NOMO-1 treated with dmso at 0.1 percent for 144 hours (cell line): ENCODE data around the gene JAML.

Experiments used
- DNase-seq: peaks from one replicate; lab custom pipeline; 2025; ENCODE audit not compliant: unreplicated experiment; lab: John Stamatoyannopoulos, UW

JAML gene

DNA sequence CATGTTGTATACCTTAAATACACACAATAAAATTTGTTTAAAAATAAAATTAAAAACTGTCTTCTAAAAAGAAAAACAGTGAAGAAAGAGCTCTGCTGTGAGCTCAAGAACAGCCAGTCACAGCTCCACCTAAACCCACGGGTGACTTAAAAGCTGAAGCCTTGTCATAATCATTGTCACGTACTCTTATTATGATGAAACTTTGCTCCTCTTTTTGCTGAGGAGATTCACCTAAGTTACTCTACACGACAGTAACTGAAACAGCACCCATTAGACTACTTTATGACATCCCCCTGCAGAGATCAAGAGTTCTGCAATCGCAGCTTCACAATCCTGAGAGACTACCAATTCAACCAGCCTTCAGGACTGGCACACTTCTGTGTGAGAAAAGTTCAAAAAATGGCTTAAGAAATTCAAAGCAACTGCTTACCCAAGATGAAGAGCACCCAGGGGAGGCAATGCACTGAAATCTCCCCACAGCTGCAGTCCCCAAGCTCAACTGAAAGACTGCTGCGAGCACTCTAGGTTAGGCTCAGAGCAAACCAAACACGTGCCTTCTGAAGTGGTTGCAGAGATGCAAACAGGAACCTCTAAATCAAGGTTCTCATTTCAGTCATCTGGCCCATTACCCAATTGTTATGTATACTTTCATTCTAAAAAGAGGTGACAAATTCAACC is at the start of gene JAML:
JAML (minus strand) TSS at position 501 of the 678 bp plus-strand sequence. CDS start 10,145 bp downstream, outside the sequence.
- DNase-seq: no peak

DNA sequence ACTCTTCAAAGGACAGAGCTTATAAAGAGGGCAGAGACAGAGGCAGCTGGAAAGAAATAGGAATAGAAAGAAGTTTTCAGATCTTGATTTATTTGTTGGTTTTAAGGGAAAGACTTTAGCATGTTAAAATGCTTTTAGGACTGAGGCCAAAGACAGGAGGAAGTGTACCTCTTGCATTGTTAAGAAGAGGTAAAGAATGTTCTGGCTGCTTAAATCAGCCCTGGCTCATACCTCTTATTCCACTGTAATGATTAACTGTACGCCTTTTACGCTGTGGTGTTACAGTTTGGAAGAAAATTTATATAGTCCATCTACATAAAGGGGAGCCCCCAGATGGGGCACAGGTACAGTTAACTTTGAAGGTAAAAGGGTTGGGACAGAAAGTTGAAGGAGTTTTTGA is 49.4 kb upstream of the JAML start:
- DNase-seq: no peak

DNA sequence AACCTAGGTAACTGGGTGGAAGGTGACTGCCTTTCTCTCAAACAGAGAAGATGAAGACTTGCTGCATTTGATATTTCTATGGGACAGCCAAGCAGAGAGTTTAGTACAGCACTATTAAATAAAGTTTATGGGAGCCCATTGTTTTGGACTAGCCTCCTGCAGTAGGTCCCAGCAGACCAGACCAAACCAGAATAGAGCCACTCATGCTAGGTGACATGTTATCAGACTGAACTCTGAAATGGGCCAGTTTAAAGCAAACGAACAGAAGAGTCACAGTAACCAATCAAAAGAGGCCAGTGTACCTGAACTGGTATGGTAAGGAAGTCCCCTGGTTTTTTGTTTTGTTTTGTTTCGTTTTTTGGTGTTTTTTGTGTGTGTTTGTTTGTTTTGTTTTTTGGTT is 47.2 kb upstream of the JAML start:
- DNase-seq: no peak

DNA sequence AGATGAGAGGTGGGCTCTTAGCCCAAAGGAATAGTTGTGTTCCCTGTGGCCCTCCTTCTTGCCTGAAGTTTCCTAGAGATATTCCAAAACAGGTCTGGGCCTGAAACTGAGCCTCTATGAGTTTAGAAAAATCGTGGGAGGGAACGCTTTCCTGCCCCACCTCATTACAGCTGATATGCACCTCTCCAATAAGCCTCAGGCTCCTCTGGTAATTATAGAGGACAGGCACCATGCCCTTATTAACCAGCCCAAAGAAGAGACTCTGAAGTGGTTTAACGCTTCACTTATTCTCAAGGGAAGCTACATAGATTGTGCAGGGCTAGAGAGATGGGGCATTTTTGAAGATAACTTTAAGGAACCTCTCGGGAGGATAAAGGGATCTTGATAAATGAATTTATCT is 42.7 kb upstream of the JAML start:
- no peak for DNase-seq

DNA sequence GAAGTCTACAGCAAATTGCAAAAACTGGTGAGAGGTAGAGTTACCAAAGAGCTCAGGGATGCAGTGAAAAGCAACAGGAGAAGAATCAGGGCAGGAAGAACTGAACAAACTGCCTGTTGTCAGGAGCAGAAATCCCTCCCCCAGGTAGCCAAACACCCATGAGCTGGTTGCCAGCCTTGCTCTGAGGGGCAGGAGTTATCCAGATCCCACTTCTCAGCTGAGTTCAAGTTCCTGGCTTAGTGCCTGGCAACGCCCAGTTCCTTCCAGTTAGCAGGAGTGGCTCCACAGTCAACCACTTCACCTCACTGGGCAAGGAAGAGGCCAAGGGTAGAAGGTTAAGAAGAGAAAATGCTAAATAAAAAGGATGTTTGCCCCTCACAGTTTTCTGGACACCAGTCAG is 41.1 kb upstream of the JAML start:
- no peak for DNase-seq

DNA sequence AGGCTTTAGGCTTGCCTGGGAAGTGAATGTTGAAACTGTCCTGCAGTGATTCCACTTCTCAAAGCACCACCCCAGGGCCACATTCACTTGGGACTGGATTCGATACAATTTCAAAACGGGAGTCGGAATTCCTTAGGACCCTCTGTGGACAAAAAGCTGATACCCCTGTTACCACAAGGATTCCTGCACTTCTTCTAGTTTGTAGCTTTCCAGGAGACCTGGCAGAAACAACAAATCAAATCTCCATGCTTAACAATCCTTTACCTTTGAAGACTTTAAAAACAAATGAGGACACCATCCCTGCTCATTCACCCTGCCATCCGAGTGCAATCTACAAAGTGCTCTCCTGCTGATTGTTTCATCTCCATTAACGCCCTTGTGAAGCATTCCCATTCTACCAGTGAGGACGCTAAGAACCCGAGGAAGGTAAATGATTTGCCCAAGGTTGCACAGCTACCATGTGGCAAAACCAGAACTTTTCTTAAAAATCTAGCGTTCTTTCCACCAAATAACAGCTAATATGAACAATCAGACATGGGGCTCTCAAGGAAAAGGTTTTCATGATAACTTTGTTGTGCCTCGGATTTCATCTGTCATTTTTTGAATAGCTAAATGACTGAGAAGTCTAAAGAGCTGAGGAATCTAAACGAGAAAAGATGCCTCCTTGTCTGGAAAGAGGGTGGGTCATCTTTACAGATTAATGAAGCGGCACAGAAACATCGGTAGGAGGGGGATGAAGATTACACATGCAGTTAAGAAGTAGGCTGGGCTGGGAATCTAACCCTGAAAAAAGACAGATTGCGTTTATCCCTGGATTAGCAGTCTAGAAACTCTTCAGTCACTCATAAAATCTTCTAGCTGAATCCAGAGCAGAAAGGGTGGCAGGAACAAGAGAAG is 40.0 kb upstream of the JAML start:
- DNase-seq: no peak

GRCh38 chr11:118263695-118264568 is 39.1 kb upstream of the JAML start, which contains the start of gene MPZL2:
TSS of gene MPZL2 (minus strand) at chr11:118264297. CDS start at chr11:118264153, 144 bp downstream.
- DNase-seq: peak; percentile 18

DNA sequence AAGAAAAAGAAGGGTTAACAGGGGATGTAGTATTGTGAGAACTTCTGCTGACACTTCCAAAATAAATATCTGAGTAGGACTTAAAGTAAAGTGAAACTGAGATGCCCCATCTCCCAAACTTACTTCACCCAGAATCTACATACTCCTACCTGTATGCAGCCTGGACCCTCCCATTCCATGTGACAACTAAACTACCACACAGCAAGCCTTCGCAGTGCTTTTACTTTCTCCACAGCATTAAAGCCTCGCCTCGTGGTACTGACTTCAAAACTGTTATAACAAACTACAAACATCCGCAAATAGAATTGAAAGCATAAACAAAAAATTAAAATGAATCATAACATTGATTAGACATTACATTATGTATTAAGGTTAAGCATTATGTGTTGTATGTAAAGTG is 38.3 kb upstream of the JAML start:
- DNase-seq: no peak

DNA sequence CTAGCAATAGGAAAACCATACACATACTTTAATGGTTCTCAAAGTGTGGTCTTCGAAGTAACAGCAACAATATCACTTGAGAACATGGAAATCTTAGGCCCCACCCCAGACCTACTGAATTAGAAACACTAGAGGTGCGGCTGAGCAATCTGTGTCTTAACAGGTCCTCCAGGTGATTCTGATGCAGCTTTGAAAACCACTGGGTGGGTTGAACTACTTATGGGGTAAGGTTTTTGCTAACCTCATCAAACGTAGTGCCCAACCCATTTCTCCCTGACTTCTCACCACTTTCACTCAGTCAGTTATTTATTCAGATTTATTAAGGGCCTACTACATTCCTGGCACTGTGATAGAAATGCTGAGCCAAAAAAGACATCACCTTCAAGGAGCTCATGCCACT is 35.5 kb upstream of the JAML start:
- no peak for DNase-seq

DNA sequence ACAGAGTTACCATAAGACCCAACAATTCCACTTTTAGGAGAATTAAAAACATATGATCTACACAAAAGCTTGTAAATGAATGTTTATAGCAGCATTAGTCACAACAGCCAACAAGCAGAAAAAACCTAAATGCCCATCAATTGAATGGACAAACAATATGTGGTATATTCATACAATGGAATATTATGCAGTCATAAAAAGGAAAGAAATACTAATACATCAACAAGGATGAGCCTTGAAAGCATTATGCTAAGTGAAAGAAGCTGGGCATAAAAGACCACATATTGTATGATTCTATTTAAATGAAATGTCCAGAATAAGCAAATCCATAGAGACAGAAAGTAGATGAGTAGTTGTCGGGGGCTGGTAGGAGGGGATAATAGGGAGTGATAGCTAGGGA is 34.3 kb upstream of the JAML start:
- no peak for DNase-seq

DNA sequence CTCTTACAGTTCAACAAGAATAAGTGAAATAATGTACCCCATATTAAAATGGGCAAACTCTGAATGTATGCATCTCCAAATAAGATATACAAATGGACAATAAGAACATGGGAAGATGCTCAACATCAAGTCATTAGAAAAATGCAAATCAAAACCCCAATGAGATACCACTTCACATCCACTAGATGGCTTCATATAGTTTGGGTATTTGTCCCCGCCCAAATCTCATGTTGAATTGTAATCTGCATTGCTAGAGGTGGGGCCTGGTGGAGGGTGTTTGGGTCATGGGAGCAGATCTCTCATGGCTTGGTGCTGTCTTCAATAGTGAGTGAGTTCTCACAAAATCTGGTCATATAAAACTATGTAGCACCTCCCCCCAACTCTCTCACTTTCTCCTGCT is 33.6 kb upstream of the JAML start:
- DNase-seq: no peak

DNA sequence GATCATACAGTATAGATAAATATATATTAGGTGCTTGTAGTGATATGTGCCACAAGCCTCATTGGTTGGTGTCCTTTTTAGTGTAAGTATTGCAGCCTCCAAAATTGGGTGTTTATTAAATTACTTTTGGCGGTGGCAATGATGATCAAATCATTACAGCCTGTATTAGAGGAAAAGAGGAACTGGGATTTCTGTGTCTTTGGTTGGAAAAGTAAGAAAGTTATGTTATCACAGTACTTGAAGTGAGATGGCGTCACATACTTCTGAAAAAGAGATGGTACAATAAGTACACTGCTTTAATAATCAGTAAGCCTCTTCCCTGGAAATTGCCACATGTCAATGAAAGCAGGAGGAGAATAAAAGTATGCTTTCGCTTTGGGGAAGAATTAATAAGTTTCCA is 27.9 kb upstream of the JAML start:
- DNase-seq: no peak

- DNase-seq: peak; percentile 73
Measured at GRCh38 chr11:118251858-118252652, 27.2 kb upstream of the JAML start, which contains the start of gene MPZL3. TSS of gene MPZL3 (minus strand) at chr11:118252365. CDS start at chr11:118252294, 71 bp downstream.

DNA sequence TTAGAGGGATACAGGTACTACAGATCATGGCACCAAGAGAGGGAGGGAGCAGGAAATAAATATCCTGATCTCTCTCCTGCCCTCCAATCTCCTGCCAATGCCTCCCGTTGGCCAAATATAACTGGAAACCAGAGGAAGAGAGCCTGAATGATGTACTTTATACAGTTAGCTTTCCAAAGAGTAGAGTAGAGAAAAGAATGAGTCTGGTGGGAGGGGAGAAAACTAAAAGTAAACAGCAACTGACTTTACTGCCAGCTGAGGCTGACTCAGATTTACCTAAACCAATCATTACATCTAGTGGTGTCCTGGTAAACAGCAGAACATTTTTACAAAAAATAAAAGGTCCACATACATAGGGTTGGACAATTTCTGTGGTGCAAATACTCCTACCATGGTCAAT is 22.2 kb upstream of the JAML start:
- DNase-seq: no peak

- DNase-seq: no peak
Measured at GRCh38 chr11:118245936-118246562, 21.2 kb upstream of the JAML start.

DNA sequence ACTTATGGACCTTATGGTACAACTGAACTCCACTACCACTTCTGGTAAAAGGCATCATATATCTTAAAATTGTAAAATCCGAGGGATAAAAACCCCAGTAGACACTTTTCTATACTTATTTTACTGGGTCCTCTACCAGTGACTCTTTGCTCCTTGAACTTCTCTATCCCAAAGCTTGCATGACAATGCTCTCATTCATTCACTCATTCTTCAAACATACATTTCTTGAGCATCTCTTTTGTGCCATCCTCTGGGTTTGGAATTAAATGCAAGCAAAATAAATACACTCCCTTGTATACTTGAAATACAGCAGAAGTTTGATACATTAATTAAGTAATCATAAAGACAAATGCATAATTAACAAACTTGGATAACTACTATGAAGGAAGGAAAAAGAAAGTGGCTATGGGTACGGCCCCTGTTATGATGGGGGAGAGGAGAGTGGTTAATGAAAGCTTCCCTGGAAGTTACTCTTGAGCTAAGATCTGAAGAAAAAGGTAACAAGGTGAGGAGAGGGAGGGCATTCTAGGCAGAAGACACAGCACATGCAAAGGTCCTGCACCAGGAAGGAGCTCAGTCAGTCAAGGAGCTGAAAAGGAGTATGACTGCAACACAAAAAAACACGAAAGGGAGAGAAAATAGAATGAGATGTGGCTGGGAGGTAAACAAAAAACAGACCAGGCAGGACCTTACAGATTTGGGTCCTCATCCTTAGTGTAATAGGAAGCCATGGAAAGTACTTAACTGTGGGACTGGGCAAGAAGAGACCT is 19.4 kb upstream of the JAML start:
- no peak for DNase-seq

DNA sequence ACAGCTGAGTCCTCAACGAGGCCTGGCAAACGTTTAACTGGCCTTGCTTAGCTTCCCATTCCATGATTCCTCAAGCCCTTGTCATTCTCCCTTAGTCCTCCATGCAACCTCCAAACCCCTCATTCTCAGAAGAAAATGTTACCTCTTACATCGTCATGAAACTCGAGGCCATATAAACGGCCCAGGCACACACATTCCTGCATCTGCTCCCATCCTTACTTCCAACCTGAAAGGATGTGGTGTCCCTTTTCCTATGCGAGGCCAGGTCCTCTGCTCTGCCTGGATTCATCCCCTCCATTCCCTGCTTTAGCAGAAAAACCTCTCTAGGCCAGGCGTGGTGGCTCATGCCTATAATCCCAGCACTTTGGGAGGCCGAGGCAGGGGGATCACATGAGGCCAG is 18.4 kb upstream of the JAML start:
- DNase-seq: no peak

DNA sequence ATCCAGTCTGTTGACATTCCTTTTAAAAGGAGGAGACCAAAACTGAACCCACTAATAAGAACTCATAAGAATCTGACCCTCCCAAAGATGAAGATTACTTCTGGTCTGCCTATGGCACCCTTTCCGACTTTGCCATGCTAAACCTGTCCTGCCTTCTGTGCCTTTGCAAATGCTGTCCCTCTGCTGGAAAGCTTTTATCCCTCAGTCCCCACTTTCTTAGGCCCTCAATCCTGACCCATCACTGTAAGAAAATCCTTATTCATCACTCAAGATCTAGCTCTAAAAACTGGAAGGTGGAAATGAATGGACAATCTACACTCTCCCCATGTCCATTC is 16.9 kb upstream of the JAML start:
- DNase-seq: no peak

DNA sequence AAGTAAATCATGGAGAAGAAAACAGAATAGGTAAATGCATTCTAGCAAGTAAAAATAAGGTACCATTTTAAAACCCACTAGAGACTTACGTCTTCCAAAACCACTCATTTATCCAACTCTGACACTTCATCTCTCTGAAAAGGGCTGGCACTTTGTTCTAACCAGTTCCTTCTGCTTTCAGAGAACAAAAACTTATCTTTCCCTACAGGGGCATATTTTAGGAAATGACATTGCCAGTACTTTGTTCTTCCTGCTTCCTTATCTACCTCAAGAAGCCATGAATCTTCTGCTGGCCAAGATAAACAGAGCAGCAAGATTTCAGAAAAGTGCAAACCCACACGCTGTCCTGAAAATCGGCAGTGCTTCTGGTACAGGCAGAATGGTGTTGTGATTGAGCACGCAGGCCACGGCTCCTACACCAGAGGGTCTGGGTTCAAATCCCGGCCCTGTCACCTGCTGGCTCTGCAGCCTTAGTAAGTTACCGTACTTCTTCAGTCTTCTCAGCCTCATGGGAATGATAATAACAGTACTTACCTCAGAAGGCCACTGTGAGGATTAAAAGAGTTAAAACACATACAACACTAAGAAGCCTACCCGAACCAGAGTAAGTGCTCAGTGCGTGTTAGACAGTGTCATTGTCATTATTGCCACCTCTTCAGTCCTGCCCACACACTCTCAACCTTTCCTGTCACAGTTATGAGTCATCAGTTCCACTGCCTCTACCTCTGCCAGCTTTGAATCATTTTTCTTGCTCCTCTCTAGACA is 16.4 kb upstream of the JAML start:
- DNase-seq: peak; percentile 82
